ENCODE measurements around the gene ANK3. TPM values are rescaled to one million over a fixed set of nuclear protein-coding genes. Genes with fewer than 3 reads are reported as not detected.

The ANK3 gene
- 0.51 to 1.2 TPM (median 0.95 TPM) in 5 replicates for total RNA-seq (2022; extraction: Qiagen RNA extraction)

DNA sequence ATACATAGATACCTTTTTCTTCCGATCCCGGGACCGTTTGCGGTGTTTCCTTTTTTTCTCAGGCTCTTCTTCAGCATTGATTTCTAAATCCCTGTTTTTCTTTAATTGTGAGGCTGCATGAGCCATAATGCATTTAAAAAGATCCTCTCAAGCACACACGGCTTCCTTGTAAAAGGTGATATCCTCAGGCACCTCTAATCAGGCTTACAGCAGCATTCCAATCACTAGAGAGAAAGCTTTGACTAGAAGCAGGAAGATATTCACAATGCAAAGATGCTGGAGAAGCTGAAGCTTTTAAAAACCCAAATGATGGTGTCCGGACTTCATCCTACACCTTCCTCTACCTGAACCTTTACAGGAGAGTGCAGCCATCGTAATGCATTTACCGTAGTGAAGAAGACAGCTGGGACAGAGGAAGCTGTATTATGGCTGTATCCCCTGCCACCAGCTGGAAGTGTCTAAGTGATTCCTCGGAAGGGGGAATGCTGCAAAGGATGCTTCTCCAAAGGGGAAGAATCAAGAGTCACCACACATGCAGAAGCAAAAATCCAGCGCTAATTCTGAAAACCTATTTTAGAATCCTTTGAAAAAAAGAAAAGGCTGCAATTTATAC, at the start of gene ANK3:
ANK3 (minus strand) TSS at position 463 of the 613 bp plus-strand sequence; CDS start at position 126, 337 bp downstream.

